Breast epithelium (tissue), 3 donors: ENCODE data around the gene ADORA2B.

Source experiments
- POLR2A ChIP-seq: fragments of 450-650 bp; IDR thresholded peaks from one replicate; pipeline ENCODE4 v1.6.1; 2016; ENCODE audit warnings: antibody characterized with exemption, mild to moderate bottlenecking, moderate library complexity
- POLR2AphosphoS5 ChIP-seq, 3 donors: sonication (generic); formaldehyde crosslinking; IDR thresholded peaks; one replicate each; pipeline ENCODE4 v1.6.1; 2017; ENCODE audit warnings: antibody characterized with exemption in 3 of 3
- TF ChIP-seq, protein P1 (sequence below), 3 donors: fragments of 450-650 bp; IDR thresholded peaks; one replicate each; pipeline ENCODE4 v1.5.1; 2016 to 2017; ENCODE audit warnings: antibody characterized with exemption in 3 of 3, mild to moderate bottlenecking in 3 of 3, moderate library complexity in 3 of 3

DNA sequence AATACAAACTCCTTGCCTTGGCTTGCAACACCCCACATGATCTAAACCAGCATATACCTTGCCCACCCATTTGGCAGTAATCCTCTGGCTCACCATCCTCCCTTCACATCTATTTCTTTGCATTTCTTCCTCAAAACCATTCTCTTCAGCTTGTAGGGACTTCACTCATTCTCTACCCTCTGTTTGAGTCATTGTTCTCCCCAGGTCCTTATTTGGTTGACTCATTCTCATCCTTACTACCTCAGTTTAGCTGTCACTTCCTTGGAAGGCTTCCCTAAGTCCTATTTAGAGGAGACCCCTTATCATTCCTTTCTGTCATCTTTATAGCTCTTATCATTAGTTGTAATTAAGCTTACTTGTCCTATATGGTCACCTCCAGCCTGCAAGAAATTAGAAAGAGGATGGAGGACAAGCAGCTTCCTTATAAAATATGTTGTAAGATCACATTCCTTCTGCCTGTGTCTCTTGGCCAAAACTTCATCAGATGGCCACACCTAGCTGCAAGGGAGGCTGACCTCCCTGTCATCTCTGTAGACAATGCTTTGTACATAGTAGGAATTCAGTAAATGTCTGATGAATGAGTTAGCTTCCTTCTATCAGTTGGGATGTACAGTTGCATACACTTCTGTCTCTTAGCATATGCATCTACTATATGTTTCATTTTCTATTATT, 56.4 kb downstream of the ADORA2B start:
- TF ChIP-seq, protein P1, sequence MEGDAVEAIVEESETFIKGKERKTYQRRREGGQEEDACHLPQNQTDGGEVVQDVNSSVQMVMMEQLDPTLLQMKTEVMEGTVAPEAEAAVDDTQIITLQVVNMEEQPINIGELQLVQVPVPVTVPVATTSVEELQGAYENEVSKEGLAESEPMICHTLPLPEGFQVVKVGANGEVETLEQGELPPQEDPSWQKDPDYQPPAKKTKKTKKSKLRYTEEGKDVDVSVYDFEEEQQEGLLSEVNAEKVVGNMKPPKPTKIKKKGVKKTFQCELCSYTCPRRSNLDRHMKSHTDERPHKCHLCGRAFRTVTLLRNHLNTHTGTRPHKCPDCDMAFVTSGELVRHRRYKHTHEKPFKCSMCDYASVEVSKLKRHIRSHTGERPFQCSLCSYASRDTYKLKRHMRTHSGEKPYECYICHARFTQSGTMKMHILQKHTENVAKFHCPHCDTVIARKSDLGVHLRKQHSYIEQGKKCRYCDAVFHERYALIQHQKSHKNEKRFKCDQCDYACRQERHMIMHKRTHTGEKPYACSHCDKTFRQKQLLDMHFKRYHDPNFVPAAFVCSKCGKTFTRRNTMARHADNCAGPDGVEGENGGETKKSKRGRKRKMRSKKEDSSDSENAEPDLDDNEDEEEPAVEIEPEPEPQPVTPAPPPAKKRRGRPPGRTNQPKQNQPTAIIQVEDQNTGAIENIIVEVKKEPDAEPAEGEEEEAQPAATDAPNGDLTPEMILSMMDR (IDR thresholded peaks at IDR 0.05), result no peak
- TF ChIP-seq POLR2AphosphoS5 (IDR thresholded peaks at IDR 0.05) (no peak), POLR2A (no peak)
